Measurements from ENCODE around the gene CAMSAP1.

CAMSAP1 gene

DNA sequence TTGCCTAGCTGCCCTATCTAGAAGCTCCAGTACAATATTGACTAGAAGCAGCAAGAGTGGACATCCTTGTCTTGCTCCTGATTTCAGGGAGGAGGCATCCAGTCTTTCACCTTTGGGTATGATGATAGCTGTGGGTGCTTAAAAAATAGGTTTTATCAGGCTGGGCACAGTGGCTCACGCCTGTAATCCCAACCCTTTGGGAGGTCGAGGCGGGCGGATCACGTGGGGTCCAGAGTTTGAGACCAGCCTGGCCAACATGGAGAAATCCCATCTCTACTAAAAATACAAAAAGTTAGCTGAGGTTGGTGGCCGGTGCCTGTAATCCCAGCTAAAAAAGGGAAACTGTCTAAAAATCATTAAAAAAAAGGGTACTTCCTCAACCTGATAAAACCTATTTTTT is 2.0 kb upstream of the CAMSAP1 start:
- no peak for TF ChIP-seq RAD21 (IDR thresholded peaks at IDR 0.05; ENCODE audit: low read depth)
- TF ChIP-seq, protein P1, sequence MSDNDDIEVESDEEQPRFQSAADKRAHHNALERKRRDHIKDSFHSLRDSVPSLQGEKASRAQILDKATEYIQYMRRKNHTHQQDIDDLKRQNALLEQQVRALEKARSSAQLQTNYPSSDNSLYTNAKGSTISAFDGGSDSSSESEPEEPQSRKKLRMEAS (IDR thresholded peaks at IDR 0.05), result no peak
- TF ChIP-seq CEBPB (IDR thresholded peaks at IDR 0.05), result no peak
- no peak for TF ChIP-seq TCF12 (IDR thresholded peaks at IDR 0.05; ENCODE audit: low read depth)
- TF ChIP-seq, protein P2, sequence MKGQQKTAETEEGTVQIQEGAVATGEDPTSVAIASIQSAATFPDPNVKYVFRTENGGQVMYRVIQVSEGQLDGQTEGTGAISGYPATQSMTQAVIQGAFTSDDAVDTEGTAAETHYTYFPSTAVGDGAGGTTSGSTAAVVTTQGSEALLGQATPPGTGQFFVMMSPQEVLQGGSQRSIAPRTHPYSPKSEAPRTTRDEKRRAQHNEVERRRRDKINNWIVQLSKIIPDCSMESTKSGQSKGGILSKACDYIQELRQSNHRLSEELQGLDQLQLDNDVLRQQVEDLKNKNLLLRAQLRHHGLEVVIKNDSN (IDR thresholded peaks at IDR 0.05), result no peak
- TF ChIP-seq FOXM1 (IDR thresholded peaks at IDR 0.05; ENCODE audit: borderline replicate concordance, low read depth), result no peak
- TF ChIP-seq NFIC (IDR thresholded peaks at IDR 0.05), result no peak
- TF ChIP-seq TAF1 (IDR thresholded peaks at IDR 0.05; ENCODE audit: low read depth), result no peak

DNA sequence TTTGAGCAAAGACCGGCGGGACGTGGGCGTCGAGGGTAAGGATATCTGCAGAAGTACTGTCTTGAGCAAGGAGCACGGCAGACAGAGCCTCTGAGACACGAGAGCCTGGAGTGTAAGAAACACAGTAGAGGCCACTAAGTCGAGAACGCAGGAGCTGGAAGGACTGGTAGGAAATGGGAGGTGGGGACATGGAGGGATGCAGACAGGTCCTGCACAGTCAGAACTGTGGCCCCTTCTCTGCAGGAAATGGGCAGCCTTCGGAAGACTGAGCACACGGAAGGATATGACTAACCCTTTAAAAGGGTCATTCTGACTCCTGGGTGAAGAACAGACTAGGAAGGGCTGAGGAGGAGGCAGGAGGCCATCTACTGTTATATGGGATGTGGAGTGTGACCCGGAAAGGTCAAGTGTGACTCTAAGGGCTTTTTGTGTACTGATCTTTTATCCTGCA is 1.4 kb upstream of the CAMSAP1 start:
- TF ChIP-seq, protein P1 (IDR thresholded peaks at IDR 0.05), result no peak
- no peak for TF ChIP-seq CREB1 (IDR thresholded peaks at IDR 0.05; ENCODE audit: low read depth)
- TF ChIP-seq TEAD4 (IDR thresholded peaks at IDR 0.05), result no peak
- no peak for TF ChIP-seq ZBTB7A (IDR thresholded peaks at IDR 0.05; ENCODE audit: low read depth)
- TF ChIP-seq CEBPB (IDR thresholded peaks at IDR 0.05), result no peak
- no peak for TF ChIP-seq TAF1 (IDR thresholded peaks at IDR 0.05; ENCODE audit: low read depth)

DNA sequence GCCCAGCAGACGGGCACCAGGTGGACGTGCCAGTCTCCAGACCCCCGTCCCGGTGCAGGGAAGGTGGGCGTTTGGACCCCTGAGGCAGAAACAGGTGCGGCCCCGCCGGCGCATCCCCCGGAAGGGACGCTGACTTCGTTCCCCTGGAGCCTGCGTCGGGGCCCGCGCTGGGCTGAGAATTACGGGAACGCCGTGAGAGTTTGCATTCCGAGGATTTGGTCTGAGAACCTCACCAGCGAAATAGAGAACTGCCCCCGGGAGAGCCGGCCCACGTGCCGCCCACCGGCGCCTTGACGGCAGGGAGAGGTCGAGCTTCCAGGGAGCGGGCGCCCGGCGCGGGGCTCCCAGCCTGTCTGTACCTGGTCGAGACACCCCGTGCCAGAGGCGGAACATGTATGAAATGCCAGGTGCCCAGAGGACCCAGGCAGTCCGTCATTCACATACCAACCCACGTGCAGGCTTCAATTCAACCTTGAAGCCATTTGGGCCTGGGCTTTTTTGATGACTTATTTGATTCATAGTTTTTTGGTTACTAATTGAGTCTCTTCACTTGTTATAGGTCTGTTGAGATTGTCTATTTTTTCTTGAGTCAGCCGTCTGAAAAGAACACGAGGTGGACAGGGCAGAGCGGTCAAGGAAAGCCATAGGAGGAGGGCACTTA is 877 bp upstream of the CAMSAP1 start:
- TF ChIP-seq TCF12 (IDR thresholded peaks at IDR 0.05; ENCODE audit: low read depth) (no peak), ZBTB7A (IDR thresholded peaks at IDR 0.05; ENCODE audit: low read depth) (no peak), TEAD4 (IDR thresholded peaks at IDR 0.05) (no peak), EP300 (IDR thresholded peaks at IDR 0.05; ENCODE audit: borderline replicate concordance) (no peak), CREB1 (IDR thresholded peaks at IDR 0.05; ENCODE audit: low read depth) (no peak), EGR1 (IDR thresholded peaks at IDR 0.05) (no peak), FOXM1 (IDR thresholded peaks at IDR 0.05; ENCODE audit: borderline replicate concordance, low read depth) (no peak), RAD21 (IDR thresholded peaks at IDR 0.05; ENCODE audit: low read depth) (no peak), NFIC (IDR thresholded peaks at IDR 0.05) (no peak), TAF1 (IDR thresholded peaks at IDR 0.05; ENCODE audit: low read depth) (no peak), YY1 (IDR thresholded peaks at IDR 0.05; ENCODE audit: low read depth) (no peak)
- TF ChIP-seq, protein P3, sequence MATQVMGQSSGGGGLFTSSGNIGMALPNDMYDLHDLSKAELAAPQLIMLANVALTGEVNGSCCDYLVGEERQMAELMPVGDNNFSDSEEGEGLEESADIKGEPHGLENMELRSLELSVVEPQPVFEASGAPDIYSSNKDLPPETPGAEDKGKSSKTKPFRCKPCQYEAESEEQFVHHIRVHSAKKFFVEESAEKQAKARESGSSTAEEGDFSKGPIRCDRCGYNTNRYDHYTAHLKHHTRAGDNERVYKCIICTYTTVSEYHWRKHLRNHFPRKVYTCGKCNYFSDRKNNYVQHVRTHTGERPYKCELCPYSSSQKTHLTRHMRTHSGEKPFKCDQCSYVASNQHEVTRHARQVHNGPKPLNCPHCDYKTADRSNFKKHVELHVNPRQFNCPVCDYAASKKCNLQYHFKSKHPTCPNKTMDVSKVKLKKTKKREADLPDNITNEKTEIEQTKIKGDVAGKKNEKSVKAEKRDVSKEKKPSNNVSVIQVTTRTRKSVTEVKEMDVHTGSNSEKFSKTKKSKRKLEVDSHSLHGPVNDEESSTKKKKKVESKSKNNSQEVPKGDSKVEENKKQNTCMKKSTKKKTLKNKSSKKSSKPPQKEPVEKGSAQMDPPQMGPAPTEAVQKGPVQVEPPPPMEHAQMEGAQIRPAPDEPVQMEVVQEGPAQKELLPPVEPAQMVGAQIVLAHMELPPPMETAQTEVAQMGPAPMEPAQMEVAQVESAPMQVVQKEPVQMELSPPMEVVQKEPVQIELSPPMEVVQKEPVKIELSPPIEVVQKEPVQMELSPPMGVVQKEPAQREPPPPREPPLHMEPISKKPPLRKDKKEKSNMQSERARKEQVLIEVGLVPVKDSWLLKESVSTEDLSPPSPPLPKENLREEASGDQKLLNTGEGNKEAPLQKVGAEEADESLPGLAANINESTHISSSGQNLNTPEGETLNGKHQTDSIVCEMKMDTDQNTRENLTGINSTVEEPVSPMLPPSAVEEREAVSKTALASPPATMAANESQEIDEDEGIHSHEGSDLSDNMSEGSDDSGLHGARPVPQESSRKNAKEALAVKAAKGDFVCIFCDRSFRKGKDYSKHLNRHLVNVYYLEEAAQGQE (IDR thresholded peaks at IDR 0.05; ENCODE audit: low read depth), result no peak
- TF ChIP-seq, protein P1 (IDR thresholded peaks at IDR 0.05), result no peak
- TF ChIP-seq, protein P2 (IDR thresholded peaks at IDR 0.05), result no peak

DNA sequence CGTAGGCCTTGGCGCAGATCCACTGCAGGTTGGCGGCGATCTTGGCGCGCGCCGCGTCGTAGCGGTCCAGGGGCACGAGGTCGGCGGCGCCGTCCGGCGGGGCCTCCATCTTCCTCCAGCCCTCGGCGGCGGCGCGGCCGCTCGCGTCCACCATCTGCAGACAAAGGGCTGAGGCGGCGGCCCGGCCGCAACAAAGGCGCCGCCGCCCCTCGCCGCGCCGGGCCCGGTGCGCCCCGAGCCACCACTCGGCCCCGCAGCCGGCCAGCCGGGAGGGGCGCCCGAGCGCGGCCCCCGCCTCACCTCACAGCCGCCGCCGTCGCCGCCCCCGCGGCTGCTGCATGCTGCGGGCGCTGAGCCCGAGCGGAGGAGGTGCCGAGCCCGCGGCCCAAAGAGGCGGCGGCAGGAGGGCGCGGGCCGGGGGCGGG is 328 bp downstream of the CAMSAP1 start:
- peak; percentile 31; the same call in 1 of the 2 replicates for TF ChIP-seq YY1 (IDR thresholded peaks at IDR 0.05; ENCODE audit: low read depth)
- TF ChIP-seq, protein P1 (IDR thresholded peaks at IDR 0.05), result peak; percentile 84
- no peak for TF ChIP-seq FOXM1 (IDR thresholded peaks at IDR 0.05; ENCODE audit: borderline replicate concordance, low read depth)
- peak; percentile 69 for TF ChIP-seq EGR1 (IDR thresholded peaks at IDR 0.05)

DNA sequence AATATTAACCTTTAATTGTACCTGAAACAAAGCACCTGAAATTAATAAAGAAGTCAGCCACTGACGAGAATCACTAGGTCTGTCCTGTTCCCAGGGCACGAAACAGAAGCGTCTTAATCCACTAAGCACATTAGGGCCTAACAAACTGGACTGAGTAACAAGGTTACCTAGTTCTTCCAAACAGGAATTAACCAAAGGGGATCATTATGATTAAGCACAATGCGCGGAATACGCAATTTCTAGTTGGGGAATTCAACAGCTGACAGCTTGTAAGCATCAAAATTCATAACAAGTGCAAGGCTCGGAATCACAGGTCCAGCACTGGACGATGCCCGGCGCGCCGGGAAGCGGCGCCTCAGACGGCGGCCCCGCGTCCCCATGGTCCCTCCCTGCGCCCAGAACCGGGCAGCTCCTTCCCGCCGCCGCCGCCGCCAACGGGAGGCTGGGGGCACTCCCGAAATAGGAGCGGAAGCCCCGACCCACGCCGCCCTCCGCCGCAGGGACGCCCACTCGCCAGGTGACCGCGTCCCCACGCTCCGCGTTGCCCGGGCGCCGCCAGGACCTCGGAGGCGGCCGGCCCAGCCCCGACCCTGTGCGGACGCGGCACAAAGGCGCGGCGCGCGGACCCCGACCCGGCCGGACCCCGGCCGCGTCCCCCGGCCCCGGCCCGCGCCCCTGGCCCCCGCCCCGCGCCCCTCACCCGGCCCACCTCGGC is 898 bp downstream of the CAMSAP1 start:
- no peak for TF ChIP-seq TEAD4 (IDR thresholded peaks at IDR 0.05)
- no peak for TF ChIP-seq RAD21 (IDR thresholded peaks at IDR 0.05; ENCODE audit: low read depth)
- TF ChIP-seq EP300 (IDR thresholded peaks at IDR 0.05; ENCODE audit: borderline replicate concordance), result no peak
- peak; percentile 53 for TF ChIP-seq EGR1 (IDR thresholded peaks at IDR 0.05)

DNA sequence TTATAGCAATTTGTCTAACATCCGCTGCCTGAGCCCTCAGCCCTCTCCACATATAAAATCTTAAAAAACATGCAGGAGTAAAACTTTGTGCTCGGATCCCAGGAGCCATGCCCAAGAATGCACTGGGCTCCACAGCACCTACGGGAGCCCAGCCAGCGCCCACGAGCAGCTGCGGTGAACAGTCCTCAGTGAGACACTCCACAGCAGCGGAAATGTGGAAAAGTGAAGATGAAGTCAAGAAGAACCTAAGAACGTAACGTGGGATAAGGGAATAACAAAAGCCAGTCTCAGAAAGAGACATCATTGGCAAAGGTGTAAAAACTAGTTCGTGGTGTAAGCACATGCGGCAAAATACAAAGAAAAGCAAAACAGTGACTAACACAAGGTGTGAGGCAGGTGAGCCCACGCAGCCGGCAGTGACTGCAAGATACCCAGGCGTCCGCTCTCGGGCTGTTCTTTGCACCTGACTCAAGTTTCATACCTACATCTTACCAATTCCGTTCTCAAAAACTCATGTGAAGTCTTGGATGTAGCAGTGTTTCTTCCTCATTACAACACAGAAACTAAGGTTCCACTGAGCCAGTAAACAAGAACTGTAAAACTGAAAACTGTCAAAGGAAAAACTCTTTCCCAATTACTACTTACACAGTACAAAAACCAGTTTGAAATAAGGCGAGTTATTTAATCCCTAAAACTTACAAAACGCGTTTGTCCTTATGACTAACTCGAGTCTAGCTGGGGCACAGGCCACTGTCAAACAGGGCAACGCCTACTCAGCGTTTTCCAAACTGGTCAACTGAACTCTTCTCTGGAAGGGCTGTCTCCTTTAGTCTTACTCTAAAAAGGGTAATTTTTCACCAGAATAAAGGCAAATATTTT is 1.7 kb downstream of the CAMSAP1 start:
- TF ChIP-seq TEAD4 (IDR thresholded peaks at IDR 0.05) (no peak), CEBPB (IDR thresholded peaks at IDR 0.05) (no peak), NFIC (IDR thresholded peaks at IDR 0.05) (no peak), FOXM1 (IDR thresholded peaks at IDR 0.05; ENCODE audit: borderline replicate concordance, low read depth) (no peak), EGR1 (IDR thresholded peaks at IDR 0.05) (no peak), CREB1 (IDR thresholded peaks at IDR 0.05; ENCODE audit: low read depth) (no peak), YY1 (IDR thresholded peaks at IDR 0.05; ENCODE audit: low read depth) (no peak), ZBTB7A (IDR thresholded peaks at IDR 0.05; ENCODE audit: low read depth) (no peak), RAD21 (IDR thresholded peaks at IDR 0.05; ENCODE audit: low read depth) (no peak), EP300 (IDR thresholded peaks at IDR 0.05; ENCODE audit: borderline replicate concordance) (no peak), TAF1 (IDR thresholded peaks at IDR 0.05; ENCODE audit: low read depth) (no peak), TCF12 (IDR thresholded peaks at IDR 0.05; ENCODE audit: low read depth) (no peak)
- TF ChIP-seq, protein P2 (IDR thresholded peaks at IDR 0.05), result no peak
- TF ChIP-seq, protein P3 (IDR thresholded peaks at IDR 0.05; ENCODE audit: low read depth), result no peak
- TF ChIP-seq, protein P1 (IDR thresholded peaks at IDR 0.05), result no peak
